Vagina (tissue), 2 donors: ENCODE data around the gene MIEF1.
A peak's percentile ranks its signal among the peaks of the same experiment; 100 is the strongest.

Experiments used
- CTCF ChIP-seq, 3 experiments: fragments of 450-650 bp in 2 of 3; fragments of 200-600 bp in 1 of 3; sonication (generic) in 1 of 3; IDR thresholded peaks; one replicate each; pipeline ENCODE4 v1.5.1; 2017 to 2019; ENCODE audit warnings: antibody characterized with exemption in 3 of 3, mild to moderate bottlenecking in 2 of 3, moderate library complexity in 2 of 3
- POLR2A ChIP-seq, 2 donors: fragments of 450-650 bp; IDR thresholded peaks; one replicate each; pipeline ENCODE4 v1.6.1; 2017; ENCODE audit warnings: antibody characterized with exemption in 2 of 2, mild to moderate bottlenecking in 2 of 2, moderate library complexity in 2 of 2
- POLR2AphosphoS5 ChIP-seq, 2 donors: sonication (generic); formaldehyde crosslinking; IDR thresholded peaks; one replicate each; pipeline ENCODE4 v1.9.0; 2017; ENCODE audit warnings: antibody characterized with exemption in 2 of 2, mild to moderate bottlenecking in 2 of 2, low read depth in 1 of 2; ENCODE audit not compliant: insufficient read depth in 1 of 2

GRCh38 chr22:39490135-39490798 lies 11.8 kb upstream of the MIEF1 start:
- TF ChIP-seq POLR2AphosphoS5 (IDR thresholded peaks at IDR 0.05; ENCODE audit: insufficient read depth in 1 of 2, low read depth in 1 of 2) (peak in 1 of 2 donors; percentile 43), CTCF (IDR thresholded peaks at IDR 0.05) (no peak), POLR2A (IDR thresholded peaks at IDR 0.05) (no peak)
